CD8-positive, alpha-beta memory T cell (primary cell): ENCODE measurements around the gene JMY. TPM values are rescaled to one million over a fixed set of nuclear protein-coding genes. Genes with fewer than 3 reads are reported as not detected.
"Not testable (repeated sequence)": the region's sequence is repeated elsewhere in the genome, so short reads cannot be mapped to it uniquely, and the experiment has no call there.

Source experiments
- CTCF ChIA-PET: fragments of 350-600 bp; sonication (Branson Sonifier 250); formaldehyde crosslinking; loops from one replicate; lab custom pipeline; 2021; ENCODE audit warnings: antibody characterized with exemption; lab: Charles Lee
- POLR2A ChIA-PET: fragments of 350-600 bp; sonication (Branson Sonifier 250); formaldehyde crosslinking; loops from one replicate; lab custom pipeline; 2021; ENCODE audit warnings: antibody characterized with exemption; lab: Charles Lee
- DNase-seq, 5 donors: peaks; one replicate each; pipeline versions ENCODE4 v3.0.0 to v3.0.0-alpha.2; 2020 to 2022; ENCODE audit warnings: mixed read lengths in 1 of 5
- H3K27ac ChIP-seq: one replicate; pipeline ENCODE4 v1.7.0; 2013; ENCODE audit warnings: low read depth, mild to moderate bottlenecking, low read length, moderate library complexity
- H3K27me3 ChIP-seq: 2 replicates; pipeline ENCODE4 v1.7.0; 2013; ENCODE audit warnings: low read length, mild to moderate bottlenecking; ENCODE audit not compliant: insufficient read depth, poor library complexity, severe bottlenecking
- H3K36me3 ChIP-seq: 2 replicates; pipeline ENCODE4 v1.7.0; 2013; ENCODE audit warnings: mild to moderate bottlenecking, low read length, moderate library complexity; ENCODE audit not compliant: insufficient read depth
- H3K4me1 ChIP-seq: 2 replicates; pipeline ENCODE4 v1.7.0; 2013; ENCODE audit warnings: mild to moderate bottlenecking, low read length, moderate library complexity; ENCODE audit not compliant: insufficient read depth
- H3K4me3 ChIP-seq: 2 replicates; pipeline ENCODE4 v1.7.0; 2013; ENCODE audit warnings: mild to moderate bottlenecking, low read length
- H3K9me3 ChIP-seq: 2 replicates; pipeline ENCODE4 v1.7.0; 2013; ENCODE audit warnings: mild to moderate bottlenecking, low read length
- H3K27ac Mint-ChIP-seq, 8 donors: one replicate each; pipeline ENCODE4 v1.8.0; 2020 to 2021; ENCODE audit warnings: mixed read lengths in 8 of 8, mild to moderate bottlenecking in 6 of 8, inconsistent platforms in 3 of 8, moderate library complexity in 3 of 8
- H3K27me3 Mint-ChIP-seq, 2 donors: one replicate each; pipeline ENCODE4 v1.8.0; 2020 to 2021; ENCODE audit warnings: mixed read lengths in 2 of 2, mild to moderate bottlenecking in 1 of 2, moderate library complexity in 1 of 2
- H3K36me3 Mint-ChIP-seq, 3 donors: one replicate each; pipeline ENCODE4 v1.8.0; 2020 to 2021; ENCODE audit warnings: mixed read lengths in 3 of 3, inconsistent platforms in 1 of 3, mild to moderate bottlenecking in 1 of 3
- H3K4me1 Mint-ChIP-seq, 3 donors: one replicate each; pipeline ENCODE4 v1.8.0; 2020 to 2021; ENCODE audit warnings: mixed read lengths in 3 of 3, inconsistent platforms in 1 of 3, mild to moderate bottlenecking in 1 of 3
- H3K4me3 Mint-ChIP-seq, 7 donors: one replicate each; pipeline ENCODE4 v1.8.0; 2020 to 2021; ENCODE audit warnings: mixed read lengths in 7 of 7, mild to moderate bottlenecking in 6 of 7, moderate library complexity in 4 of 7, inconsistent platforms in 2 of 7
- H3K9me3 Mint-ChIP-seq, 5 donors: one replicate each; pipeline ENCODE4 v1.8.0; 2020 to 2022; ENCODE audit warnings: mixed read lengths in 5 of 5, mild to moderate bottlenecking in 3 of 5, moderate library complexity in 2 of 5, inconsistent platforms in 1 of 5
- polyA plus RNA-seq: library from polyadenylated mRNA; unstranded; fragments of 300-500 nt; fragmentation: Illumina TruSeq; gene quantifications from one replicate; pipeline ENCODE4 v1.2.3, GENCODE V29; 2021
- total RNA-seq, 2 experiments: library from RNA; stranded (reverse); gene quantifications; one replicate each; pipeline ENCODE4 v1.2.3, GENCODE V29; 2021

The JMY gene
- total and polyA plus RNA-seq, 3 experiments from 2014 or later: 5.1 to 7.6 (median 7.6) TPM

- Histone ChIP-seq H3K4me3 (peak overlapping the region; percentile 2), H3K27me3 (no peaks in the 10 kb centered on the region), H3K27ac (no peak overlapping the region), H3K9me3 (no peaks in the 10 kb centered on the region), H3K4me1 (peaks cover 65% of the 10 kb centered on the region), H3K36me3 (no peaks in the 10 kb centered on the region)
- no peak for DNase-seq
- CTCF ChIA-PET: no interaction called here
- Mint-ChIP-seq H3K27me3 (no peaks in the 10 kb centered on the region), H3K9me3 (no peaks in the 10 kb centered on the region), H3K27ac (peak overlapping the region in 4 of 8 donors; percentile 3 to 78 (median 62)), H3K36me3 (peaks cover 5 to 25% (median 5%) of the 10 kb centered on the region in 3 donors), H3K4me1 (peaks cover 68 to 77% (median 76%) of the 10 kb centered on the region in 3 donors), H3K4me3 (peak overlapping the region; percentile 28 to 87 (median 78))
- POLR2A ChIA-PET: no interaction called here
Measured at GRCh38 chr5:79240561-79240960, 4.6 kb downstream of the JMY start.

DNA sequence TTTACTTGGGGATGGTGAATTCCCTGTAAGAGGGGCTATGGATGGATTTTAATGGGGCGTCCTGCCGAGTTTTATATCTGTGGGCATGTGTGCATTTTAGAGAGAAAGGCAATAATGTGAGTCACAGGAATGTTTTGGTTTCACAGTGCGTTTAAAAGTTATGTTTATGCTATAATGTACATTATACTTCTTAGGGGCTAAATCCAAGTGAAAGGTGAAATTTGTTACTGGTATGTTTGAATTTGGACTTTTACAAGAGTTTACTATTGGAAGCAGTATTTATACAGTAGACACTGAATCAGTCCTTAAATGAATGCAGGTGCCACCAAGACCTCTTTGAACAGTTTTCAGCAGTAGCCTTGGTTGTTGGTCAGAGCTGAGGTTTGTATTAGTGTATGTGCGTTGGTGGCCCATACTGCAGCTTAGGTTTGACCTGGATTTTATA, 5.6 kb downstream of the JMY start:
- Mint-ChIP-seq H3K36me3 (peaks cover 5 to 21% (median 5%) of the 10 kb centered on the region in 3 donors), H3K4me3 (peak overlapping the region; percentile 38 to 78 (median 54)), H3K4me1 (peaks cover 76 to 84% (median 82%) of the 10 kb centered on the region in 3 donors), H3K9me3 (no peaks in the 10 kb centered on the region), H3K27ac (peak overlapping the region in 2 of 8 donors; percentile 12 to 56), H3K27me3 (no peaks in the 10 kb centered on the region)
- H3K4me1 ChIP-seq: peaks cover 64% of the 10 kb centered on the region
- CTCF ChIA-PET: no interaction called here
- no peaks in the 10 kb centered on the region for H3K27me3 ChIP-seq
- H3K36me3 ChIP-seq: no peaks in the 10 kb centered on the region
- H3K4me3 ChIP-seq: no peak overlapping the region
- POLR2A ChIA-PET: no interaction called here
- no peak for DNase-seq
- no peaks in the 10 kb centered on the region for H3K9me3 ChIP-seq
- H3K27ac ChIP-seq: no peak overlapping the region

DNA sequence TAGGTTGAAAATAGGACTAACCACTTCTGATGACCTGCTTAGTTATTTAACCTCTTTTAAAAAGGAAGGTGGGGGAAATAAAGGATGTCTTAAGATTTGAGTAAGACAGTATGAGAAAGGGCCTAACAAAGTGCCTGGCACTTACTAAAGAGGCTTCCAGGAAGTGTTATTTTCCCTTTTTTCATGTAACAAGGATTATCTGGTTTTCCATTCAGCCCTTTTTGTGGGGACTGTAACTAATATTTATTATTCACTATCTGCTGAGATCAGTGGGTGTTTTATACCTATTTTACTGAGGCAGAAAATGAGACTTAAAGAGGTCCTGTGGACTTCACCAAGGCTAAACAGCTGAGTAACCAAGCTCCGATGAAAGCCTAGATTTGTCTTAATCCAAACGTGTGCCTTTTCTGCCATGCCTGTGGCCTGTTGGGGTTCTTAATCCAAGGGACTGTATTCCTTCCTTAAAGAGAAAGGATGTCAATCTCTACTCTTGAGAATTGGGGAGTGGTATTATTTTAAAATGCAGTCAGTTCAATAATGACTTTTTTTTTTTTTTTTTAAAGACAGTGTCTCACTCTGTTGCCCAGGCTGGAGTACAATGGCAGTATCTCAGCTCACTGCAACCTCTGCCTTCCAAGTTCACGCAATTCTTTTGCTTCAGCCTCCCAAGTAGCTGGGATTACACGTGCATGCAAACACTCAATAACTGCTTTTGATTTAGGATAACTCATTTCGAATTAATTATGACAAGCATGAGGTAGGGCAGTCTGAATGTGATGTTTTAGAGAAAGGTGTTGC, 6.5 kb downstream of the JMY start:
- DNase-seq: no peak
- no peaks in the 10 kb centered on the region for H3K27me3 ChIP-seq
- Mint-ChIP-seq H3K4me3 (peak overlapping the region; percentile 38 to 73 (median 54)), H3K27me3 (no peaks in the 10 kb centered on the region), H3K4me1 (peaks cover 78 to 87% (median 81%) of the 10 kb centered on the region in 3 donors), H3K36me3 (peaks cover 5 to 16% (median 5%) of the 10 kb centered on the region in 3 donors), H3K9me3 (no peaks in the 10 kb centered on the region), H3K27ac (peak overlapping the region in 2 of 8 donors; percentile 5 to 52)
- H3K4me1 ChIP-seq: peaks cover 64% of the 10 kb centered on the region
- CTCF ChIA-PET: interaction anchor here (1.0 kb wide), 1 partner anchor 17 kb away, joined by 3 read pairs; no protein-coding TSS in a partner anchor
- POLR2A ChIA-PET: no interaction called here
- H3K36me3 ChIP-seq: no peaks in the 10 kb centered on the region
- no peak overlapping the region for H3K27ac ChIP-seq
- H3K4me3 ChIP-seq: no peak overlapping the region
- no peaks in the 10 kb centered on the region for H3K9me3 ChIP-seq

DNA sequence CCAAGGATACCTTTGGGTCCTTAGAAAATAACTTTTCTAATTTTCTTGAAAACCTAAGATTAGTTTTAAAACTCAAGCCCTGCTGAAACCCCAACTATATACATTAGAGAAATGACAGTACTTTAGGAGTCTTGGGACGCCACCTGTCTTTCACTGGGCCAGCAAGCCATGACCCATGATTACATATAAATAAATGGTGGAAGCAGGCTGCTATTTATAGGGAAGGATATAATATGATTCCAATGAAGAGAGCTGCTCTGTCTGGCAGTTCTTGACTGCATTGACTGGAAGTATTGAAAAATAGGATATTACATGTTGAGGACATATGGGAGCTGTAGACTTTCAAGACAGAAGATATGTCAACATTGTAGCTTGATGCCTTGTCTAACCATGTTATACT, 7.3 kb downstream of the JMY start:
- no peaks in the 10 kb centered on the region for H3K9me3 ChIP-seq
- peak overlapping the region in 4 of 7 donors; percentile 5 to 74 (median 34) for H3K4me3 Mint-ChIP-seq
- ChIA-PET CTCF (no interaction called here), POLR2A (no interaction called here)
- no peak for DNase-seq
- no peaks in the 10 kb centered on the region for H3K27me3 ChIP-seq
- H3K27ac ChIP-seq: no peak overlapping the region
- H3K36me3 ChIP-seq: no peaks in the 10 kb centered on the region
- H3K4me3 ChIP-seq: no peak overlapping the region
- no peaks in the 10 kb centered on the region for H3K9me3 Mint-ChIP-seq
- H3K27ac Mint-ChIP-seq: no peak overlapping the region
- no peaks in the 10 kb centered on the region for H3K27me3 Mint-ChIP-seq
- peaks cover 60% of the 10 kb centered on the region for H3K4me1 ChIP-seq
- H3K4me1 Mint-ChIP-seq: peaks cover 72 to 79% (median 73%) of the 10 kb centered on the region in 3 donors
- peaks cover 5 to 9% (median 5%) of the 10 kb centered on the region in 3 donors for H3K36me3 Mint-ChIP-seq

- H3K9me3 ChIP-seq, H3K27me3 Mint-ChIP-seq, H3K27ac ChIP-seq, POLR2A ChIA-PET, H3K36me3 ChIP-seq, H3K27me3 ChIP-seq, CTCF ChIA-PET, H3K4me3 ChIP-seq, H3K9me3 Mint-ChIP-seq, DNase-seq: not testable (repeated sequence)
- Mint-ChIP-seq H3K4me1 (peaks cover 66 to 80% (median 72%) of the 10 kb centered on the region in 3 donors), H3K36me3 (peaks cover 0 to 17% (median 10%) of the 10 kb centered on the region in 3 donors), H3K4me3 (peak overlapping the region in 3 of 7 donors; percentile 20 to 28 (median 23)), H3K27ac (peak overlapping the region in 1 of 8 donors; percentile 21)
- H3K4me1 ChIP-seq: peaks cover 16% of the 10 kb centered on the region
Measured at GRCh38 chr5:79254067-79254466, 18.1 kb downstream of the JMY start.

GRCh38 chr5:79255786-79256557, 20.0 kb downstream of the JMY start:
- no peak overlapping the region for H3K27ac Mint-ChIP-seq
- CTCF ChIA-PET: interaction anchor here (1.7 kb wide), 1 partner anchor 52 kb away, joined by 4 read pairs; no protein-coding TSS in a partner anchor
- Histone ChIP-seq H3K27me3 (no peaks in the 10 kb centered on the region), H3K9me3 (no peaks in the 10 kb centered on the region), H3K4me3 (no peak overlapping the region), H3K27ac (no peak overlapping the region), H3K36me3 (no peaks in the 10 kb centered on the region), H3K4me1 (peaks cover 11% of the 10 kb centered on the region)
- H3K36me3 Mint-ChIP-seq: peaks cover 0 to 17% (median 10%) of the 10 kb centered on the region in 3 donors
- DNase-seq: no peak
- H3K9me3 Mint-ChIP-seq: no peaks in the 10 kb centered on the region
- no peaks in the 10 kb centered on the region for H3K27me3 Mint-ChIP-seq
- POLR2A ChIA-PET: no interaction called here
- H3K4me1 Mint-ChIP-seq: peaks cover 56 to 65% (median 62%) of the 10 kb centered on the region in 3 donors
- H3K4me3 Mint-ChIP-seq: peak overlapping the region in 2 of 7 donors; percentile 23 to 41

DNA sequence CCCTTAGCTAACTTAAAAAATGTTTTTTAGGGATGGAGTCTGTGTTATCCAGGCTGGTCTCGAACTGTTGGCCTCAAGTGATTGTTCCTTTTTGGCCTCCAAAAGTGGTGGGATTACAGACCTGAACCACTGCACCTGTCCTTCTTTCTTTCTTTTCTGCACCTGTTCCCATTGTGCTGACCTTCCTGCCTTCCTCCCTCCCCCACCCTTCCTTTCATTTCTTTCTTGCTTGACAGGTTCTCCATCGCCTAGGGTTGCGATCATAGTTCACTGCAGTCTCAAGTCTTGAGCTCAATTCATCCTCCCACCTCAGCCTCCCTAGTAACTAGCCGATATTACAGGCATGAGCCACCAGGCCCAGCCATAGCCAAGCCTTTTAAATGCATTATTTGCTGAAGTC, 20.6 kb downstream of the JMY start:
- H3K27me3 Mint-ChIP-seq: no peaks in the 10 kb centered on the region
- H3K4me1 Mint-ChIP-seq: peaks cover 57 to 66% (median 62%) of the 10 kb centered on the region in 3 donors
- ChIA-PET CTCF (interaction anchor here (0.7 to 1.7 kb wide), 2 partner anchors 53 to 278 kb away, joined by 4 read pairs; no protein-coding TSS in a partner anchor), POLR2A (no interaction called here)
- Histone ChIP-seq H3K27ac (no peak overlapping the region), H3K4me3 (no peak overlapping the region), H3K4me1 (peaks cover 11% of the 10 kb centered on the region), H3K36me3 (no peaks in the 10 kb centered on the region), H3K27me3 (no peaks in the 10 kb centered on the region), H3K9me3 (no peaks in the 10 kb centered on the region)
- H3K9me3 Mint-ChIP-seq: no peaks in the 10 kb centered on the region
- H3K36me3 Mint-ChIP-seq: peaks cover 0 to 15% (median 10%) of the 10 kb centered on the region in 3 donors
- DNase-seq: no peak
- no peak overlapping the region for H3K4me3 Mint-ChIP-seq
- no peak overlapping the region for H3K27ac Mint-ChIP-seq
